H1 (cell line): Measurements from ENCODE around the gene ZNF74. TPM values are rescaled to one million over a fixed set of nuclear protein-coding genes. Genes with fewer than 3 reads are reported as not detected.

ENCODE experiments used
- CTCF ChIA-PET: fragments of 300-600 bp; sonication (Branson Sonifier 250); formaldehyde crosslinking; loops from one replicate; lab custom pipeline; 2021; ENCODE audit not compliant: partially characterized antibody; lab: Charles Lee
- POLR2A ChIA-PET: fragments of 300-600 bp; sonication (Branson Sonifier 250); formaldehyde crosslinking; loops from one replicate; lab custom pipeline; 2021; ENCODE audit warnings: inconsistent platforms; ENCODE audit not compliant: partially characterized antibody; lab: Charles Lee
- DNase-seq, 2 experiments: peaks; one replicate each; pipeline versions ENCODE4 v3.0.0 to v3.0.0-alpha.2; 2010 to 2022; ENCODE audit warnings: low spot score in 2 of 2, low read depth in 1 of 2, mixed read lengths in 1 of 2
- FAIRE-seq: peaks from 2 replicates; lab custom pipeline; 2011; peaks lifted over from hg19 to GRCh38; lab: Jason Lieb, UNC
- H2AFZ ChIP-seq: 2 replicates; pipeline ENCODE4 v1.8.1; 2012; ENCODE audit warnings: low read length, inconsistent platforms
- H2AK5ac ChIP-seq: 2 replicates; pipeline ENCODE4 v1.6.1; 2013; ENCODE audit warnings: low read depth, low read length
- H2BK120ac ChIP-seq: replicated peaks from 2 replicates; pipeline ENCODE3; 2013; ENCODE audit warnings: low read depth, low read length, inconsistent platforms
- H2BK12ac ChIP-seq: 2 replicates; pipeline ENCODE4 v1.6.1; 2013; ENCODE audit warnings: low read depth, low read length
- H2BK15ac ChIP-seq: 2 replicates; pipeline ENCODE4 v1.6.1; 2013; ENCODE audit warnings: low read length
- H2BK20ac ChIP-seq: 2 replicates; pipeline ENCODE4 v1.6.1; 2013; ENCODE audit warnings: low read length
- H2BK5ac ChIP-seq: 2 replicates; pipeline ENCODE4 v1.6.1; 2013; ENCODE audit warnings: low read depth, low read length
- H3K14ac ChIP-seq: 2 replicates; pipeline ENCODE4 v1.6.1; 2013; ENCODE audit warnings: inconsistent platforms; ENCODE audit not compliant: insufficient read length
- H3K18ac ChIP-seq: 2 replicates; pipeline ENCODE4 v1.6.1; 2013; ENCODE audit warnings: low read length; ENCODE audit errors: extremely low read depth
- H3K23ac ChIP-seq: 2 replicates; pipeline ENCODE4 v1.6.1; 2013; ENCODE audit warnings: inconsistent platforms; ENCODE audit not compliant: insufficient read length
- H3K23me2 ChIP-seq: 2 replicates; pipeline ENCODE4 v1.6.1; 2013; ENCODE audit warnings: low read depth, low read length
- H3K27ac ChIP-seq: 2 replicates; pipeline ENCODE4 v1.6.1; 2011; ENCODE audit warnings: low read depth, low read length, inconsistent platforms
- H3K27me3 ChIP-seq, 4 experiments: replicated peaks in 1 of 4; 1 replicate in 1 of 4; 2 replicates in 3 of 4; pipeline versions ENCODE4 v1.6.1 to v1.8.1; 2011 to 2013; ENCODE audit warnings: low read length in 3 of 4, mild to moderate bottlenecking in 3 of 4, inconsistent platforms in 2 of 4, mixed read lengths in 2 of 4, moderate library complexity in 1 of 4; ENCODE audit not compliant: control insufficient read depth in 3 of 4, insufficient read depth in 3 of 4; ENCODE audit errors: extremely low read depth in 1 of 4
- H3K36me3 ChIP-seq, 4 experiments: 2 replicates each; pipeline versions ENCODE4 v1.6.1 to v1.8.1; 2011 to 2013; ENCODE audit warnings: mild to moderate bottlenecking in 4 of 4, low read length in 3 of 4, moderate library complexity in 2 of 4, control low read depth in 1 of 4, inconsistent platforms in 1 of 4; ENCODE audit not compliant: insufficient read depth in 4 of 4, control insufficient read depth in 2 of 4
- H3K4ac ChIP-seq: replicated peaks from 2 replicates; pipeline ENCODE3; 2013; ENCODE audit warnings: low read length, low read depth, mixed read lengths, inconsistent platforms; ENCODE audit not compliant: insufficient read length
- H3K4me1 ChIP-seq, 4 experiments: replicated peaks in 1 of 4; 1 replicate in 1 of 4; 2 replicates in 3 of 4; pipeline versions ENCODE4 v1.6.1 to v1.8.1; 2011 to 2013; ENCODE audit warnings: low read length in 3 of 4, inconsistent platforms in 2 of 4, mixed read lengths in 1 of 4; ENCODE audit not compliant: insufficient read depth in 4 of 4, control insufficient read depth in 3 of 4
- H3K4me2 ChIP-seq, 2 experiments: 2 replicates each; pipeline versions ENCODE4 v1.6.1 to v1.8.1; 2011 to 2013; ENCODE audit warnings: low read depth in 2 of 2, low read length in 2 of 2, control low read depth in 1 of 2, inconsistent platforms in 1 of 2, mild to moderate bottlenecking in 1 of 2; ENCODE audit not compliant: insufficient read depth in 1 of 2
- H3K4me3 ChIP-seq, 4 experiments: fragments of 200-600, 300-600 bp in 1 of 4; sonication (generic), shearing (Covaris generic), sonication (Bioruptor Twin) in 1 of 4; 2 replicates each; pipeline versions ENCODE4 v1.5.1 to v1.8.1; 2011 to 2016; ENCODE audit warnings: low read length in 4 of 4, low read depth in 3 of 4, control low read depth in 2 of 4, inconsistent platforms in 2 of 4, mild to moderate bottlenecking in 2 of 4, mixed read lengths in 1 of 4, moderate library complexity in 1 of 4; ENCODE audit not compliant: insufficient read depth in 2 of 4; ENCODE audit errors: extremely low read depth in 1 of 4
- H3K56ac ChIP-seq: replicated peaks from 2 replicates; pipeline ENCODE3; 2013; ENCODE audit warnings: low read depth, mild to moderate bottlenecking, mixed read lengths, low read length, inconsistent platforms; ENCODE audit not compliant: insufficient read length
- H3K79me1 ChIP-seq: 2 replicates; pipeline ENCODE4 v1.6.1; 2013; ENCODE audit warnings: low read depth, low read length, control low read depth
- H3K79me2 ChIP-seq, 2 experiments: 2 replicates each; pipeline versions ENCODE4 v1.6.1 to v1.8.1; 2012 to 2013; ENCODE audit warnings: low read length in 2 of 2, mild to moderate bottlenecking in 2 of 2, inconsistent platforms in 1 of 2; ENCODE audit not compliant: insufficient read depth in 2 of 2, control insufficient read depth in 1 of 2
- H3K9ac ChIP-seq, 4 experiments: replicated peaks in 1 of 4; 1 replicate in 1 of 4; 2 replicates in 3 of 4; pipeline versions ENCODE4 v1.6.1 to v1.8.1; 2011 to 2013; ENCODE audit warnings: low read depth in 3 of 4, low read length in 3 of 4, control low read depth in 2 of 4, mild to moderate bottlenecking in 2 of 4, moderate library complexity in 2 of 4, inconsistent platforms in 1 of 4; ENCODE audit errors: extremely low read depth in 1 of 4
- H3K9me3 ChIP-seq, 2 experiments: 2 replicates each; pipeline versions ENCODE4 v1.6.1 to v1.8.1; 2012 to 2013; ENCODE audit warnings: mild to moderate bottlenecking in 2 of 2, moderate library complexity in 2 of 2, control low read depth in 1 of 2, inconsistent platforms in 1 of 2, low read depth in 1 of 2, low read length in 1 of 2, mixed read lengths in 1 of 2; ENCODE audit not compliant: insufficient read depth in 2 of 2
- H4K20me1 ChIP-seq, 2 experiments: replicated peaks in 1 of 2; 2 replicates each; pipeline versions ENCODE3 to v1.8.1; 2011 to 2013; ENCODE audit warnings: inconsistent platforms in 2 of 2, low read length in 2 of 2, mild to moderate bottlenecking in 1 of 2; ENCODE audit not compliant: insufficient read depth in 2 of 2, control insufficient read depth in 1 of 2
- H4K5ac ChIP-seq: 2 replicates; pipeline ENCODE4 v1.6.1; 2013; ENCODE audit warnings: low read length, low read depth, mixed read lengths, inconsistent platforms; ENCODE audit not compliant: insufficient read length
- H4K8ac ChIP-seq: 2 replicates; pipeline ENCODE4 v1.8.0; 2013; ENCODE audit warnings: mild to moderate bottlenecking, moderate library complexity, low read length, inconsistent platforms; ENCODE audit not compliant: insufficient read depth; ENCODE audit errors: extremely low read depth
- H4K91ac ChIP-seq: replicated peaks from 2 replicates; pipeline ENCODE3; 2013; ENCODE audit warnings: low read length, mixed read lengths, inconsistent platforms; ENCODE audit not compliant: insufficient read length
- CEBPB ChIP-seq: IDR thresholded peaks from 2 replicates; pipeline ENCODE4 v1.6.1; 2012; ENCODE audit warnings: low read depth, low read length
- PHF8 ChIP-seq: fragments of 200-600 bp; sonication (generic); conservative IDR thresholded peaks from 2 replicates; pipeline ENCODE4 v1.7.1; 2012; ENCODE audit warnings: low read depth, mild to moderate bottlenecking, inconsistent platforms, low read length, moderate library complexity
- SIX5 ChIP-seq: IDR thresholded peaks from 2 replicates; pipeline ENCODE4 v1.6.1; 2011; ENCODE audit warnings: mild to moderate bottlenecking, low read depth, low read length
- WGBS, 2 experiments: shearing (Covaris generic) in 1 of 2; methylation state at CpG; one replicate each; pipeline versions ENCODE4 v1.1.6 to v1.1.7; 2013 to 2015; ENCODE audit warnings: low lambda C conversion rate in 2 of 2, mixed read lengths in 2 of 2, inconsistent platforms in 1 of 2, low coverage in 1 of 2, missing lambda C conversion rate in 1 of 2; ENCODE audit not compliant: insufficient replicate concordance in 2 of 2, insufficient coverage in 1 of 2, insufficient read length in 1 of 2; ENCODE audit errors: extremely low coverage in 1 of 2, missing lambda C conversion rate in 1 of 2; 5-methylcytosine and 5-hydroxymethylcytosine counted together
- polyA plus RNA-seq, 7 experiments: library from polyadenylated mRNA; depleted of rRNA in 3 of 7; stranded (reverse) in 5 of 7; unstranded in 2 of 7; fragments of >200 nt in 5 of 7; fragments of 200-250 nt in 2 of 7; gene quantifications; 1 replicate in 5 of 7; 2 replicates in 1 of 7; 4 replicates in 1 of 7; pipeline versions ENCODE4 v1.2.1 to v1.2.3, GENCODE V29; 2011 to 2013; ENCODE audit warnings: missing spikeins in 2 of 7, mixed read lengths in 2 of 7
- total RNA-seq: library from RNA; stranded (reverse); fragmentation: NEBNext Ultra II Directional; extraction: Animal tissue kit (Norgen Biotek cat#: 25700); gene quantifications from 2 replicates; pipeline ENCODE4 v1.2.1, GENCODE V29; 2021
- TF ChIP-seq, protein P1 (sequence below): IDR thresholded peaks from 2 replicates; pipeline ENCODE4 v1.6.1; 2012; ENCODE audit warnings: inconsistent platforms

Gene ZNF74
- total and polyA plus RNA-seq, 2 of the 8 experiments (the other 6 are each of a cell fraction or from before 2014, with no cell fraction given): 29.7 to 45.7 TPM

DNA sequence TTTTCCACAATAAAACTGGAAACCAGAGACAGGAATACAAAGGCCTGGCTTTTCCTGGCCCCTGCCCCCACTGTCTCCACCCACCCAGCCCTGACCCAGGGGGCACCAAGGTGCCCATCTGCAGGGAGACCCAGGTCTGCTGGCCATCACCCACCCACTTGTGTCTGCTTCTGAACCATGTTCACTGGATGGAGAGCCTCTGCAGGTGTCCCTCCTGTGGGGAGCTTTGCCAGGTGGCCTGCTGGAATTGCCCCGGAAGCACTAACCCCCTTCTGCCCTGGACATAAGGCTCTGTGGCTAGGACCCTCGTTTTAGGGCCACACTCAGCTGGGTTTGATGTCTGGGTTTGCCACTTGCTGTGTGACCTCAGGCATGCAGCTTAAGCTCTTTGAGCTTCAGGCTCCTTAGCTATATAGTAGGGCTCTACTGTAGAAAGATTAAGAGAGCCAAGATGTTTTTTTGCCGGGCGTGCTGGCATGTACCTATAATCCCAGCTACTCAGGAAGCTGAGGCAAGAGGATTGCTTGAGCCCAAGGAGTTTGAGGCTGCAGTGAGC, 39.8 kb downstream of the ZNF74 start:
- H4K8ac ChIP-seq: no peak overlapping the region
- no peak overlapping the region for H2AFZ ChIP-seq
- no peak overlapping the region for H2BK15ac ChIP-seq
- 83% methylated on average over 4 of the region's 4 CpGs; no CpG with 5 or more reads in 1 of the 2 experiments for WGBS, 2 experiments
- peaks cover 20 to 49% of the 10 kb centered on the region in 2 experiments for H4K20me1 ChIP-seq
- FAIRE-seq (no peak), DNase-seq (no peak)
- H4K91ac ChIP-seq: no peak overlapping the region
- no peak overlapping the region for H3K18ac ChIP-seq
- CTCF ChIA-PET: interaction anchor here (1.6 kb wide), 1 partner anchor 20 kb away, joined by 5 read pairs; no protein-coding TSS in a partner anchor
- H3K79me1 ChIP-seq: peaks cover 2% of the 10 kb centered on the region; the same call in 1 of the 2 replicates
- no peak overlapping the region for H3K4me3 ChIP-seq
- no peak overlapping the region for H3K9ac ChIP-seq
- H3K4me1 ChIP-seq: peaks cover 0 to 30% (median 19%) of the 10 kb centered on the region in 4 experiments; a peak in 5 of 7 replicates
- H3K4me2 ChIP-seq: no peak overlapping the region
- POLR2A ChIA-PET: no interaction called here
- no peak overlapping the region for H3K4ac ChIP-seq
- no peak overlapping the region for H3K27ac ChIP-seq
- H3K36me3 ChIP-seq: peaks cover 0 to 3% (median 0%) of the 10 kb centered on the region in 4 experiments; a peak in 1 of 8 replicates
- no peaks in the 10 kb centered on the region for H3K79me2 ChIP-seq
- peaks cover 22% of the 10 kb centered on the region; the same call in 1 of the 2 replicates for H3K23me2 ChIP-seq
- H3K27me3 ChIP-seq: peaks cover 40 to 92% (median 80%) of the 10 kb centered on the region in 4 experiments
- H3K14ac ChIP-seq: no peak overlapping the region
- H2BK20ac ChIP-seq: no peak overlapping the region
- H4K5ac ChIP-seq: no peak overlapping the region
- H2BK120ac ChIP-seq: no peak overlapping the region
- H2AK5ac ChIP-seq: no peak overlapping the region
- H3K9me3 ChIP-seq: no peaks in the 10 kb centered on the region
- no peak for TF ChIP-seq PHF8
- TF ChIP-seq SIX5: no peak
- TF ChIP-seq, protein P1, sequence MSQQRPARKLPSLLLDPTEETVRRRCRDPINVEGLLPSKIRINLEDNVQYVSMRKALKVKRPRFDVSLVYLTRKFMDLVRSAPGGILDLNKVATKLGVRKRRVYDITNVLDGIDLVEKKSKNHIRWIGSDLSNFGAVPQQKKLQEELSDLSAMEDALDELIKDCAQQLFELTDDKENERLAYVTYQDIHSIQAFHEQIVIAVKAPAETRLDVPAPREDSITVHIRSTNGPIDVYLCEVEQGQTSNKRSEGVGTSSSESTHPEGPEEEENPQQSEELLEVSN: no peak
- TF ChIP-seq CEBPB: no peak
- H3K23ac ChIP-seq: no peak overlapping the region
- H3K56ac ChIP-seq: no peak overlapping the region
- no peak overlapping the region for H2BK12ac ChIP-seq
- no peak overlapping the region for H2BK5ac ChIP-seq
